NCI-H526 treated with DMSO at 0.1 percent for 48 hours (cell line): ENCODE results near the gene PCSK9.

Experiments
- DNase-seq: peaks from one replicate; lab custom pipeline; 2025; lab: John Stamatoyannopoulos, UW

Gene PCSK9

GRCh38 chr1:55044617-55045397 lies 5.5 kb downstream of the PCSK9 start:
- DNase-seq: no peak

GRCh38 chr1:55045430-55045829 lies 6.1 kb downstream of the PCSK9 start:
- no peak for DNase-seq

GRCh38 chr1:55046871-55047270 lies 7.5 kb downstream of the PCSK9 start:
- no peak for DNase-seq

- DNase-seq: no peak
These were observed 8.3 kb downstream of the PCSK9 start for GRCh38 chr1:55047611-55048010.

GRCh38 chr1:55048453-55049270 lies 9.3 kb downstream of the PCSK9 start:
- no peak for DNase-seq

- DNase-seq: no peak
These were observed 10.0 kb downstream of the PCSK9 start for GRCh38 chr1:55049271-55049913.

GRCh38 chr1:55049914-55050278 lies 10.5 kb downstream of the PCSK9 start:
- no peak for DNase-seq

- no peak for DNase-seq
These were observed 10.9 kb downstream of the PCSK9 start for GRCh38 chr1:55050283-55050682.

GRCh38 chr1:55051169-55051568 lies 11.8 kb downstream of the PCSK9 start:
- DNase-seq: no peak

GRCh38 chr1:55051621-55052020 lies 12.3 kb downstream of the PCSK9 start:
- no peak for DNase-seq

GRCh38 chr1:55052221-55053142 lies 13.1 kb downstream of the PCSK9 start:
- no peak for DNase-seq

- no peak for DNase-seq
These were observed 14.1 kb downstream of the PCSK9 start for GRCh38 chr1:55053265-55053954.

- DNase-seq: no peak
These were observed 15.0 kb downstream of the PCSK9 start for GRCh38 chr1:55054396-55054795.

GRCh38 chr1:55055084-55055882 lies 15.9 kb downstream of the PCSK9 start:
- DNase-seq: no peak

- no peak for DNase-seq
These were observed 16.7 kb downstream of the PCSK9 start for GRCh38 chr1:55055951-55056631.

- no peak for DNase-seq
These were observed 17.3 kb downstream of the PCSK9 start for GRCh38 chr1:55056632-55056992.

- DNase-seq: no peak
These were observed 18.1 kb downstream of the PCSK9 start for GRCh38 chr1:55057270-55057955.

- no peak for DNase-seq
These were observed 18.6 kb downstream of the PCSK9 start for GRCh38 chr1:55057956-55058298.
